Measurements from ENCODE around the gene SDF2L1.
"Not testable (repeated sequence)": the region's sequence is repeated elsewhere in the genome, so short reads cannot be mapped to it uniquely, and the experiment has no call there.

DNA sequence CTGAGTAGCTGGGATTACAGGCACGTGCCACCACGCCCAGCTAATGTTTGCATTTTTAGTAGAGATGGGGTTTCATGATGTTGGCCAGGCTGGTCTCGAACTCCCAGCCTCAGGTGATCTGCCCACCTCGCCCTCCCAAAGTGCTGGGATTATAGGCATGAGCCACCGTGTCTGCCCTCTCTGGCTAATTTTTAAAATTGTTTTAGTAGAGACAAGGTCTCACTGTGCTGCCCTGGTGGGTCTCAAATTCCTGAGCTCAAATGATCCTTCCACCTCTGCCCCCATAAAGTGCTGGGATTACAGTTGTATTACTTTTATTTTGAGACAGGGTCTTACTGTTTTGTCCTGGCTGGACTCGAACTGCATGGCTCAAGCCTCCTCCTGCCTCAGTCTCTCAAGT lies 3.4 kb downstream of the SDF2L1 start:
- TF ChIP-seq, protein P1, sequence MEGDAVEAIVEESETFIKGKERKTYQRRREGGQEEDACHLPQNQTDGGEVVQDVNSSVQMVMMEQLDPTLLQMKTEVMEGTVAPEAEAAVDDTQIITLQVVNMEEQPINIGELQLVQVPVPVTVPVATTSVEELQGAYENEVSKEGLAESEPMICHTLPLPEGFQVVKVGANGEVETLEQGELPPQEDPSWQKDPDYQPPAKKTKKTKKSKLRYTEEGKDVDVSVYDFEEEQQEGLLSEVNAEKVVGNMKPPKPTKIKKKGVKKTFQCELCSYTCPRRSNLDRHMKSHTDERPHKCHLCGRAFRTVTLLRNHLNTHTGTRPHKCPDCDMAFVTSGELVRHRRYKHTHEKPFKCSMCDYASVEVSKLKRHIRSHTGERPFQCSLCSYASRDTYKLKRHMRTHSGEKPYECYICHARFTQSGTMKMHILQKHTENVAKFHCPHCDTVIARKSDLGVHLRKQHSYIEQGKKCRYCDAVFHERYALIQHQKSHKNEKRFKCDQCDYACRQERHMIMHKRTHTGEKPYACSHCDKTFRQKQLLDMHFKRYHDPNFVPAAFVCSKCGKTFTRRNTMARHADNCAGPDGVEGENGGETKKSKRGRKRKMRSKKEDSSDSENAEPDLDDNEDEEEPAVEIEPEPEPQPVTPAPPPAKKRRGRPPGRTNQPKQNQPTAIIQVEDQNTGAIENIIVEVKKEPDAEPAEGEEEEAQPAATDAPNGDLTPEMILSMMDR (IDR thresholded peaks at IDR 0.05) = not testable (repeated sequence)
- TF ChIP-seq POLR2A (IDR thresholded peaks at IDR 0.05) = not testable (repeated sequence)

Data from body of pancreas (tissue), 4 donors.